Pancreas (tissue), 10 donors: Measurements from ENCODE around the gene SIRT2. TPM values are rescaled to one million over a fixed set of nuclear protein-coding genes. Genes with fewer than 3 reads are reported as not detected.
A peak's percentile ranks its signal among the peaks of the same experiment; 100 is the strongest.
"Not testable (repeated sequence)": the region's sequence is repeated elsewhere in the genome, so short reads cannot be mapped to it uniquely, and the experiment has no call there.

Experiments used
- ATAC-seq, 4 donors: fragments of 200-7000 bp; cut with Tn5 transposase; one replicate each; pipeline versions ENCODE4 v1.8.0 to v1.9.1; 2020; ENCODE audit warnings: mild to moderate bottlenecking in 4 of 4, moderate library complexity in 4 of 4
- DNase-seq, 6 donors: peaks; one replicate each; pipeline ENCODE4 v3.0.0-alpha.2; 2020
- FAIRE-seq: peaks from 2 replicates; lab custom pipeline; 2012; peaks lifted over from hg19 to GRCh38; lab: Jason Lieb, UNC
- H3K27ac ChIP-seq, 4 donors: fragments of 200-600 bp; sonication (generic); 1 replicate in 3 of 4; 2 replicates in 1 of 4; pipeline versions ENCODE4 v1.5.0 to v1.8.0; 2020
- H3K27me3 ChIP-seq, 4 donors: fragments of 200-600 bp; one replicate each; pipeline ENCODE4 v1.8.0; 2021
- H3K36me3 ChIP-seq, 3 donors: fragments of 200-600 bp; sonication (generic) in 1 of 3; one replicate each; pipeline versions ENCODE4 v1.5.0 to v1.8.0; 2020 to 2021
- H3K4me1 ChIP-seq, 3 donors: fragments of 200-600 bp; one replicate each; pipeline ENCODE4 v1.8.0; 2021
- H3K4me3 ChIP-seq, 4 donors: fragments of 200-600 bp; sonication (generic) in 2 of 4; one replicate each; pipeline versions ENCODE4 v1.5.0 to v1.8.0; 2020 to 2021
- H3K9me3 ChIP-seq, 4 donors: fragments of 200-600 bp; one replicate each; pipeline ENCODE4 v1.8.0; 2021
- WGBS, 2 donors: extraction: QIAGEN DNeasy Blood & Tissue Kit; methylation state at CpG; one replicate each; pipeline ENCODE4 v1.1.7; 2013; 5-methylcytosine and 5-hydroxymethylcytosine counted together
- intact Hi-C, 3 donors: fragments of 100-400 bp; cut with DNase I; formaldehyde crosslinking; loops; one replicate each; pipeline versions ENCODE4 v1.11.1 to v1.14.2; 2022
- polyA plus RNA-seq, 2 donors: library from polyadenylated mRNA; stranded (reverse); fragments of 200-250 nt; gene quantifications; one replicate each; pipeline ENCODE4 v1.2.3, GENCODE V29; 2013
- total RNA-seq, 6 donors: library from RNA; stranded (reverse); fragmentation: NEBNext Ultra II Directional in 4 of 6; extraction: Animal tissue kit (Norgen Biotek cat#: 25700) in 4 of 6; gene quantifications; one replicate each; pipeline versions ENCODE4 v1.2.1 to v1.2.4, GENCODE V29; 2021 to 2023
- TF ChIP-seq, protein P1 (sequence below), 4 donors: fragments of 200-600 bp; sonication (generic) in 3 of 4; IDR thresholded peaks; one replicate each; pipeline versions ENCODE4 v1.5.0 to v1.8.0; 2021; ENCODE audit warnings: antibody characterized with exemption in 4 of 4
- donor health status: healthy with polysubstance abuse.
- donor health status: DM: no; HTN: no; CAD: no; lungs with moderate emphysema.
- donor health status: DM: no; HTN: no; CAD: no.
- donor health status: control.
- donor health status: control.
- donor health status: Bipolar disorder and iron deficiency.
- donor health status: DM: yes; HTN: yes; CAD: no.
- donor health status: DM: no; HTN: no; CAD: no.
- donor health status: DM: no; HTN: no; CAD: no.
- donor health status: DM: yes; HTN: yes; CAD: no.

The SIRT2 gene
- total and polyA plus RNA-seq, 8 donors = 16.2 to 44.4 (median 19.8) TPM

DNA sequence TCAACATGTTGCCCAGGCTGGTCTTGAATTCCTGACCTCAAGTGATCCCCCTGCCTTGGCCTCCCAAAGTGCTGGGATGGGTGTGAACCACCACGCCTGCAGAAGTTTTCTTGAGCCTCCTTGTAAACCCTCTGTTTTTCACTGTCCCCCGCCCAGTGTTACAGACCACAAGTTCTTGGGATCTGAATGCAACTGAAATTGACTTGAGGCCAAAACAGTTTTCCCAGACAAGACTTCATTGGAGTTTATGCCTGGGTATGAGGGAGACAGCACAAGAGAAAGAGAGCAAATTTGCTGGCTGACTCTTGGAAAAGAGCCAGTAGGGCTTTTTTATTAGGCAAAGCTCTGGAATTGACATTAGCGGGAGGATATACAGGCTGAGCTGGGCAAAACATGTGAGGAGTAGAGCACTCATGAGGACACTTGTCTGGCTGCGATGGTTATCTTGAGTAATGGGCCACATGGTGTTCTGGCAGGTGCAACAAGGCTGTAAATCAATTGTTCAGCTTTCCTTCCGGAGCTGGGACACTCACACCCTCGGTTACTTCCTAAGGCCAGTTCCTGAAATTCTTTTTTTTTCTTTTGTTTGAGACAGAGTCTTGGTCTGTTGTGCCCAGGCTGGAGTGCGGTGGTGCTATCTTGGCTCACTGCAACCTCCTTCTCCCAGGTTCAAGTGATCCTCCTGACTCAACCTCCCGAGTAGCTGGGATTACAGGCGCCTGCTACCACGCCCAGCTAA is 36.9 kb downstream of the SIRT2 start:
- ATAC-seq (peak; percentile 77 to 89 (median 88)), FAIRE-seq (no peak)
- peak overlapping the region; percentile 2 to 82 (median 68) for H3K27ac ChIP-seq

DNA sequence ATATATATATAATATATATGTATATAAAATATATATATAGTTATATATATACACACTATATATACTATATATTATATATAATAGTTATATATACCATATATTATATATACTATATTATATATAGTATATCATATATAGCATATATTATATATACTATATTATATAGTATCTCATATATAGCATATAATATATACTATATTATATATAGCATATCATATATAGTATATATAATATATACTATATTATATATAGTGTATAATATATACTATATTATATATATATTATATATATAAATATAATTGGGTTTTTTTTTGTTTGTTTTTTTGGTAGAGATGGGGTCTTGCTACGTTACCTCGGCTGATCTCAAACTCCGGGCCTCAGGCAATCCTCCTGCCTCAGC is 38.0 kb downstream of the SIRT2 start:
- no peak for DNase-seq
- peak; percentile 83 for FAIRE-seq
- 95 to 100% methylated on average over 3 of the region's 3 CpGs for WGBS, 2 donors
- ATAC-seq = no peak
- H3K36me3 ChIP-seq = no peaks in the 10 kb centered on the region
- no peaks in the 10 kb centered on the region for H3K9me3 ChIP-seq
- H3K4me3 ChIP-seq = no peak overlapping the region
- peaks cover 4 to 19% (median 11%) of the 10 kb centered on the region in 3 donors for H3K4me1 ChIP-seq
- intact Hi-C loops = no loop called here
- no peaks in the 10 kb centered on the region for H3K27me3 ChIP-seq
- H3K27ac ChIP-seq = no peak overlapping the region
- TF ChIP-seq, protein P1, sequence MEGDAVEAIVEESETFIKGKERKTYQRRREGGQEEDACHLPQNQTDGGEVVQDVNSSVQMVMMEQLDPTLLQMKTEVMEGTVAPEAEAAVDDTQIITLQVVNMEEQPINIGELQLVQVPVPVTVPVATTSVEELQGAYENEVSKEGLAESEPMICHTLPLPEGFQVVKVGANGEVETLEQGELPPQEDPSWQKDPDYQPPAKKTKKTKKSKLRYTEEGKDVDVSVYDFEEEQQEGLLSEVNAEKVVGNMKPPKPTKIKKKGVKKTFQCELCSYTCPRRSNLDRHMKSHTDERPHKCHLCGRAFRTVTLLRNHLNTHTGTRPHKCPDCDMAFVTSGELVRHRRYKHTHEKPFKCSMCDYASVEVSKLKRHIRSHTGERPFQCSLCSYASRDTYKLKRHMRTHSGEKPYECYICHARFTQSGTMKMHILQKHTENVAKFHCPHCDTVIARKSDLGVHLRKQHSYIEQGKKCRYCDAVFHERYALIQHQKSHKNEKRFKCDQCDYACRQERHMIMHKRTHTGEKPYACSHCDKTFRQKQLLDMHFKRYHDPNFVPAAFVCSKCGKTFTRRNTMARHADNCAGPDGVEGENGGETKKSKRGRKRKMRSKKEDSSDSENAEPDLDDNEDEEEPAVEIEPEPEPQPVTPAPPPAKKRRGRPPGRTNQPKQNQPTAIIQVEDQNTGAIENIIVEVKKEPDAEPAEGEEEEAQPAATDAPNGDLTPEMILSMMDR (IDR thresholded peaks at IDR 0.05) = no peak

More for the DNA sequence above, 36.9 kb downstream of the SIRT2 start:
- Histone ChIP-seq H3K4me3 (no peak overlapping the region), H3K36me3 (no peaks in the 10 kb centered on the region), H3K9me3 (no peaks in the 10 kb centered on the region), H3K27me3 (no peaks in the 10 kb centered on the region), H3K4me1 (peaks cover 4 to 19% (median 11%) of the 10 kb centered on the region in 3 donors)
- WGBS, 2 donors = 39 to 41% methylated on average over 10 of the region's 10 CpGs
- intact Hi-C loops = no loop called here
- DNase-seq = peak in 2 of 6 donors; percentile 64 to 69
- TF ChIP-seq, protein P1 (IDR thresholded peaks at IDR 0.05) = no peak

DNA sequence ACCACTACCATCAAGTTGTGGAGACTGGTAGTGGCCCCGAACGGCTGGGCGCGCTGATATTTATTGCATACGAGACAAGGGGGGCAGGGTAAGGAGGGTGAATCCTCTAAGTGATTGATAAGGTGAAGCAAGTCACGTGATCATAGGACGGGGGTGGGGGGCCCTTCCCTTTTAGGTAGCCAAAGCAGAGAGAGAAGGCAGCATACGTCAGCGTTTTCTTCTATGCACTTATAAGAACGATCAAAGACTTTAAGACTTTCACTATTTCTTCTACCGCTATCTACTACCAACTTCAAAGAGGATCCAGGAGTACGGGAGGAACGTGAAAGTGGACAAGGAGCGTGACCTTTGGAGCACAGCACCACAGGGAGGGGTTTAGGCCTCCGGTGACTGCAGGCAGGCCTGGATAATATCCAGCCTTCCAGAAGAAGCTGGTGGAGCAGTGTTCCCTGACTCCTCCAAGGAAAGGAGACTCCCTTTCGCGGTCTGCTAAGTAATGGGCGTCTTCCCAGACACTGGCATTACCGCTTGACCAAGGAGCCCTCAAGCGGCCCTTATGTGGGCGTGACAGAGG is 39.7 kb downstream of the SIRT2 start:
- H3K27me3 ChIP-seq, ATAC-seq, DNase-seq, FAIRE-seq, H3K9me3 ChIP-seq, H3K4me3 ChIP-seq, intact Hi-C loops, H3K27ac ChIP-seq, H3K36me3 ChIP-seq: not testable (repeated sequence)
- peaks cover 4 to 19% (median 8%) of the 10 kb centered on the region in 3 donors for H3K4me1 ChIP-seq
- 72 to 76% methylated on average over 20 to 21 of the region's 21 CpGs for WGBS, 2 donors

DNA sequence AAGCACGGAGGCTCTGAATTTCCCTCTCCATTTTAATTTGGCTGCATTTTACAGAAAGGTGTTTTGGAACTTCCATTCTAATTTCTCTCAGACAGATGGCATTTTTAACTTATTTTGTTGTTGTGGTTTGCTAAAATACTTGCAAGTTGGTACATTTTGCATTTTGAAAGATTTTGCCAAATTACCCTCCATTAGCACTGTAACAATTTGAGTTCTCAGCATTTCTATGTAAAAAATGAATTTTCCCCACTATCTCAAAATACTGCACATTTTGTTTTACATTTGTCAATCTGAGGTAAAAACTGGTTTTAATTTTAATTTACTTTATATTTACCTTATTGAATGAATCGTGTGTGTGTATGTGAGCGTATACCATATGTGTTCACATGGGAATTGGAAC is 42.6 kb downstream of the SIRT2 start:
- Histone ChIP-seq H3K36me3 (no peaks in the 10 kb centered on the region), H3K4me3 (no peak overlapping the region), H3K9me3 (no peaks in the 10 kb centered on the region), H3K27ac (peak overlapping the region in 1 of 4 donors; percentile 50), H3K4me1 (peaks cover 0 to 3% (median 0%) of the 10 kb centered on the region in 3 donors), H3K27me3 (no peaks in the 10 kb centered on the region)
- intact Hi-C loops = no loop called here
- TF ChIP-seq, protein P1 (IDR thresholded peaks at IDR 0.05) = no peak
- no peak for FAIRE-seq
- ATAC-seq = no peak
- DNase-seq = no peak
- WGBS, 2 donors = 85 to 88% methylated on average over 3 of the region's 3 CpGs

DNA sequence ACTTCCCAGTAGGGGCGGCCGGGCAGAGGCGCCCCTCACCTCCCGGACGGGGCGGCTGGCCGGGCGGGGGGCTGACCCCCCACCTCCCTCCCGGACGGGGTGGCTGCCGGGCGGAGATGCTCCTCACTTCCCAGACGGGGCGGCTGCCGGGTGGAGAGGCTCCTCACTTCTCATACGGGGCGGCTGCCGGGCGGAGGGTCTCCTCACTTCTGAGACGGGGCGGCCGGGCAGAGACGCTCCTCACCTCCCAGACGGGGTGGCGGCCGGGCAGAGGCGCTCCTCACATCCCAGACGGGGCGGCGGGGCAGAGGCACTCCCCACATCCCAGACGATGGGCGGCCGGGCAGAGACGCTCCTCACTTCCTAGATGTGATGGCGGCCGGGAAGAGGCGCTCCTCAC is 43.7 kb downstream of the SIRT2 start:
- H3K4me3 ChIP-seq, FAIRE-seq, H3K36me3 ChIP-seq, H3K9me3 ChIP-seq, ATAC-seq, H3K4me1 ChIP-seq, intact Hi-C loops, H3K27me3 ChIP-seq, H3K27ac ChIP-seq: not testable (repeated sequence)
- WGBS, 2 donors = 90 to 95% methylated on average over 18 to 30 of the region's 37 CpGs
- DNase-seq = peak in 2 of 6 donors; percentile 14 to 57

DNA sequence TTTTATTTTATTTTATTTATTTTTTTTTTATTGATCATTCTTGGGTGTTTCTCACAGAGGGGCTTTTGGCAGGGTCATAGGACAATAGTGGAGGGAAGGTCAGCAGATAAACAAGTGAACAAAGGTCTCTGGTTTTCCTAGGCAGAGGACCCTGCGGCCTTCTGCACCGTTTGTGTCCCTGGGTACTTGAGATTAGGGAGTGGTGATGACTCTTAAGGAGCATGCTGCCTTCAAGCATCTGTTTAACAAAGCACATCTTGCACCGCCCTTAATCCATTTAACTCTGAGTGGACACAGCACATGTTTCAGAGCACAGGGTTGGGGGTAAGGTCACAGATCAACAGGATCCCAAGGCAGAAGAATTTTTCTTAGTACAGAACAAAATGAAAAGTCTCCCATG is 44.5 kb downstream of the SIRT2 start:
- H3K36me3 ChIP-seq, FAIRE-seq, intact Hi-C loops, ATAC-seq, H3K4me1 ChIP-seq, H3K27ac ChIP-seq, DNase-seq, H3K9me3 ChIP-seq, H3K27me3 ChIP-seq, H3K4me3 ChIP-seq: not testable (repeated sequence)
- WGBS, 2 donors = 40 to 88% methylated on average over 2 to 3 of the region's 3 CpGs
